Right cardiac atrium (tissue), 5 donors: ENCODE measurements around the gene CLIC5. TPM values are rescaled to one million over a fixed set of nuclear protein-coding genes. Genes with fewer than 3 reads are reported as not detected.

Experiments
- ATAC-seq, 2 donors: fragments of 200-7000 bp; cut with Tn5 transposase; one replicate each; pipeline versions ENCODE4 v1.8.0 to v1.9.1; 2020; ENCODE audit warnings: moderate library complexity in 2 of 2, mild to moderate bottlenecking in 1 of 2
- DNase-seq, 3 donors: peaks; one replicate each; pipeline ENCODE4 v3.0.0-alpha.2; 2020
- H3K27ac ChIP-seq: one replicate; pipeline ENCODE4 v1.5.1; 2013; ENCODE audit warnings: mild to moderate bottlenecking, low read length, control low read depth, moderate library complexity
- H3K27me3 ChIP-seq: one replicate; pipeline ENCODE4 v1.6.1; 2013; ENCODE audit not compliant: control insufficient read depth, insufficient read depth
- H3K4me1 ChIP-seq: one replicate; pipeline ENCODE4 v1.6.1; 2013; ENCODE audit warnings: low read length; ENCODE audit not compliant: control insufficient read depth, insufficient read depth
- H3K4me3 ChIP-seq: one replicate; pipeline ENCODE4 v1.5.1; 2013; ENCODE audit warnings: low read length, control low read depth
- H3K9me3 ChIP-seq: one replicate; pipeline ENCODE4 v1.6.1; 2013; ENCODE audit warnings: low read length; ENCODE audit not compliant: control insufficient read depth
- WGBS: extraction: QIAGEN DNeasy Blood & Tissue Kit; methylation state at CpG from one replicate; pipeline ENCODE4 v1.1.7; 2013; 5-methylcytosine and 5-hydroxymethylcytosine counted together
- intact Hi-C, 4 donors: fragments of 100-400 bp; cut with DNase I; formaldehyde crosslinking; loops; one replicate each; pipeline versions ENCODE4 v1.11.0 to v1.14.0; 2022 to 2023
- polyA plus RNA-seq: library from polyadenylated mRNA; stranded (reverse); fragments of 200-250 nt; gene quantifications from one replicate; pipeline ENCODE4 v1.2.3, GENCODE V29; 2013
- total RNA-seq, 4 donors: library from RNA; stranded (reverse); fragmentation: NEBNext Ultra II Directional; extraction: Animal tissue kit (Norgen Biotek cat#: 25700); gene quantifications; one replicate each; pipeline ENCODE4 v1.2.1, GENCODE V29; 2021
- donor health status: healthy with polysubstance abuse.
- donor health status: DM: no; HTN: yes; CAD: no.
- donor health status: DM: no; HTN: no; CAD: no.
- donor health status: DM: no; HTN: yes; CAD: no; lungs with severe emphysema.
- donor health status: DM: yes; HTN: yes; CAD: no.

The CLIC5 gene
- total and polyA plus RNA-seq, 5 donors = 60.5 to 150 (median 124) TPM

DNA sequence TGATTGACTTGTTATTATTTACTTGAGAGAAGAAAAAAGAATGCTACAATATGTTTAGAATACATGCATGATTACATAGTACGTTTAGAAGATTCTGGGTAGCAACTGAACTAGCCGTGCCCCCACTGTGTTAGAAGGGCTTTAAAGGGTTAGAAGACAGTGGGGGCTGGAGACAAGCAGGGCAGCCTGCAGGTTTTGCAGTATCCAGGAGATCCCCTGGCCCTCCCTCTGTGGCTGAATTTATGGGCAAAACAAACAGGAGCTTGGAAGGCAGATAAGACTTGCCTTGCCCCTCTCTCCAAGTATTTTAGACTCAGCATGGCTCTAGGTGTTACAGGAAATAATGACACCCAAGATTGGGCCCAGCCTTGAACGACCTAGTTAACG lies 179.2 kb downstream of the CLIC5 start:
- Histone ChIP-seq H3K9me3 (no peaks in the 10 kb centered on the region), H3K27ac (no peak overlapping the region), H3K27me3 (no peaks in the 10 kb centered on the region), H3K4me3 (no peak overlapping the region), H3K4me1 (no peaks in the 10 kb centered on the region)
- WGBS = 70% methylated on average over 4 of the region's 4 CpGs
- DNase-seq (no peak), ATAC-seq (no peak)
- intact Hi-C loops = no loop called here

DNA sequence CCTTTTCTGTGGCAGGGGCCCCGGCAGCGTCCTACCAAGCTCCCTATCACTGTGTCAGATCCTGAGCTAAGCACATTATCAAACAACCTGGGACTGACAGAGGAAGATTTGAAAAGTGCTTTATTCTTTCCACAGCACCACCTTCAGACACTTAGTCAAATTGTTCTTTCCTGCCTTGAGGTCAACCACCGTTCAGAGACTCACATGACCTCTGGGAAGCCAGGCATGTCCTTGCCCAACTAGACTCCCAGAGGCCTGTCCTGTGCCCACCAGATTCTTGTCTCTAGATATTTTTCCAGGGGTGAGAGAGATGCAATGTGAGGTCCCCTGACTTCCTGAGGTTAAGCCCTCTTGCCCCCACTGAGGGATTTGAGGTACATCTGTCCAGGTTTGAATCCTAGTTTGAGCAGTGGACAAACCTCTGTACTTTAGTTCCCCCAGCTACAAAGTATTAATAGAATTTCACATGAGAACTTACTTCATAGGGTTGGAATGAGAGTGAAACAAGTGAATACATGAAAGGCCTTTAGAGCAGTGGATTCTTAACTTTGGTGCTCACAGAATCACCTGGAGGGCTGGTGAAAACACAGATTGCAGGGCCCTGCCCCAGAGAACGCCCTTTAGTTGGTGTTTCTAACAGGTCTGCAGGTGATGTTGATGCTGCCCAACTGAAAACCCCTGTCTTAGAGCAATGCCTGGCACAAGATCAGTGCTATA lies 179.8 kb downstream of the CLIC5 start:
- intact Hi-C loops = no loop called here
- 69% methylated on average over 4 of the region's 4 CpGs for WGBS
- no peaks in the 10 kb centered on the region for H3K27me3 ChIP-seq
- H3K4me3 ChIP-seq = no peak overlapping the region
- H3K9me3 ChIP-seq = no peaks in the 10 kb centered on the region
- no peak overlapping the region for H3K27ac ChIP-seq
- DNase-seq (no peak), ATAC-seq (no peak)
- no peaks in the 10 kb centered on the region for H3K4me1 ChIP-seq

DNA sequence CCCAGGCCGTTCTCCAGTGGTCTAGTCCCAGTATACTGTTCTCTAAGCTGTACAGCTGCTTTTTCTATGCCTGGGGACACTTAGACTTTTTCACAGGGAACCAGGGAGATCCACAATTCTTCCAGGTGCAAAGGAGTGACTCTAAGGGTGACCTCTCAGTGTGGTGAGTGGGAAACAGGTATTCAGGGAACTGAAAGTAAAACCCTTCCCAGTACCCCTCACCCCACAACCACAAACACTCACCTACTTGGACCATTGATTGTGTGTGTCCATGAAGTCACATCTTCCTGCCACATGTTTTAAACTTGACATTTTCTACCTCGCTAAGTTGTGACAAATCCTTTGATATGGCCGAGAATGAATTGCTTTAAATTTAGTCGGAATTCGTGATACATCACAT lies 183.6 kb downstream of the CLIC5 start:
- intact Hi-C loops = no loop called here
- no peak overlapping the region for H3K27ac ChIP-seq
- no peak for DNase-seq
- ATAC-seq = no peak
- no peak overlapping the region for H3K4me3 ChIP-seq
- no peaks in the 10 kb centered on the region for H3K27me3 ChIP-seq
- no peaks in the 10 kb centered on the region for H3K9me3 ChIP-seq
- WGBS = 83% methylated on average over 5 of the region's 5 CpGs
- H3K4me1 ChIP-seq = no peaks in the 10 kb centered on the region

Other genes with a start within 250 kb of the CLIC5 start
- 10 to 100 TPM; 22.5 to 29.9 (median 24.5) TPM for gene ENPP4, start 114.1 kb upstream of the CLIC5 start, total RNA-seq
- gene ENPP4, start 114.1 kb upstream of the CLIC5 start, polyA plus RNA-seq = 16.6 TPM
- gene ENPP5, start 155.1 kb upstream of the CLIC5 start, total RNA-seq = 10 to 100 TPM in 3 of 4 donors, 1 to 10 TPM in 1; 6.8 to 13.2 (median 11.4) TPM
- gene ENPP5, start 155.1 kb upstream of the CLIC5 start, polyA plus RNA-seq = 9.8 TPM